ENCODE results near the gene DUSP10.

DNA sequence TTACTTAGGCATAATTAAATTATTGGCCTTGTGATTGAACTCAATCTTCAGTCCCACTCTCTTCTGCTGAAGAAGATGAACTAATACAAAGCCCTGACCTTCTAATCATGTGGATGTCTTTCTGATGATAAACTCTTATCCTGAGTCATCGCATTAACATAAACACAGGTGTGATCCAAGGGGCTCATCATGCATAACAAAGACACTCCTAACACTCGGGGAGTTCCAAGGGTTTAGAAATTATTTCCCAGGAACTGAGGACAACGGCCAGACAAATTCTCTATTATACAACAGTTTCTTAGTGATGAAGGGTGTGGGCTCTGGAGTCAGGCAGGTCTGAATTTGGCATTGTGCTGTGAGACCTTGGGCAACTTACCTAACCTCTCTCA, 18.0 kb downstream of the DUSP10 start:
- TF ChIP-seq CTCF (IDR thresholded peaks at IDR 0.05; ENCODE audit: insufficient read depth, low read length, poor library complexity, severe bottlenecking) (no peak), EZH2phosphoT487 (conservative IDR thresholded peaks at IDR 0.05; ENCODE audit: low read length) (no peak)
